Measurements from ENCODE around the gene ZRSR2.

ZRSR2 gene

DNA sequence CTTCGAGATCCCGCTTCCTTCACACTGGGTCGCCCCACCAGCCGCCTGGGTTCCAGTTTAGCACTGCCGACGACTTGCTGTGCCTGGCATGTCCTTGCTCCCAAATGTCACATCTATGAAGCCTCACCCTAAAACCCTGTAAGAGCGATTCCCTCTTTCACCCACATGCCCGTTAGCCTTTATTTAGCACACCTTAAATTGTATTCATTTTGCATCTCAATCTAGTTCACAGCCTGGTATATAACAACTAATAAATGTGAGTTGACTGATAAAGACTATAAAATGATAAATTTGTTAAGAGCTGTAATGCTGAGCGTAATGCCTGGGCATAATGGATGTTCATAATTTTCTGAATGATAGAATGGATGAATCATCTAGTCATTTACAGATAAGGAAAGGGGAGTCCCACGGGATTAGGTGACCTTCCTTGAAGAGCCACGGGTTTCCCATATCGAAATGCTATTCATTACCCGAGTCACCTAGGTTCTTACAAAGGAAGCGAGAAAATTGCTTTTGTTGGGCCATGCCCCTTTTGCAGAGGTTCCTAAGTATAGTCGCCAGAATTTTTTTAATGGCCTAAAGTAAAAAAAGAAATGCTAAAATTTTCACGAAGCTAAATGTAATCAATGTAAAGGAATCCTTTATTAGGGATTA lies 65.4 kb downstream of the ZRSR2 start:
- DNase-seq (ENCODE audit: low spot score): no peak
- TF ChIP-seq, protein P1, sequence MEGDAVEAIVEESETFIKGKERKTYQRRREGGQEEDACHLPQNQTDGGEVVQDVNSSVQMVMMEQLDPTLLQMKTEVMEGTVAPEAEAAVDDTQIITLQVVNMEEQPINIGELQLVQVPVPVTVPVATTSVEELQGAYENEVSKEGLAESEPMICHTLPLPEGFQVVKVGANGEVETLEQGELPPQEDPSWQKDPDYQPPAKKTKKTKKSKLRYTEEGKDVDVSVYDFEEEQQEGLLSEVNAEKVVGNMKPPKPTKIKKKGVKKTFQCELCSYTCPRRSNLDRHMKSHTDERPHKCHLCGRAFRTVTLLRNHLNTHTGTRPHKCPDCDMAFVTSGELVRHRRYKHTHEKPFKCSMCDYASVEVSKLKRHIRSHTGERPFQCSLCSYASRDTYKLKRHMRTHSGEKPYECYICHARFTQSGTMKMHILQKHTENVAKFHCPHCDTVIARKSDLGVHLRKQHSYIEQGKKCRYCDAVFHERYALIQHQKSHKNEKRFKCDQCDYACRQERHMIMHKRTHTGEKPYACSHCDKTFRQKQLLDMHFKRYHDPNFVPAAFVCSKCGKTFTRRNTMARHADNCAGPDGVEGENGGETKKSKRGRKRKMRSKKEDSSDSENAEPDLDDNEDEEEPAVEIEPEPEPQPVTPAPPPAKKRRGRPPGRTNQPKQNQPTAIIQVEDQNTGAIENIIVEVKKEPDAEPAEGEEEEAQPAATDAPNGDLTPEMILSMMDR (IDR thresholded peaks at IDR 0.05; ENCODE audit: extremely low read depth, insufficient read depth, missing control alignments): no peak
- in situ Hi-C loops (cut with MboI; ENCODE audit: low pct_unique_long_range_greater_than_20kb, low sequenced_read_pairs, unreplicated experiment): no loop called here

DNA sequence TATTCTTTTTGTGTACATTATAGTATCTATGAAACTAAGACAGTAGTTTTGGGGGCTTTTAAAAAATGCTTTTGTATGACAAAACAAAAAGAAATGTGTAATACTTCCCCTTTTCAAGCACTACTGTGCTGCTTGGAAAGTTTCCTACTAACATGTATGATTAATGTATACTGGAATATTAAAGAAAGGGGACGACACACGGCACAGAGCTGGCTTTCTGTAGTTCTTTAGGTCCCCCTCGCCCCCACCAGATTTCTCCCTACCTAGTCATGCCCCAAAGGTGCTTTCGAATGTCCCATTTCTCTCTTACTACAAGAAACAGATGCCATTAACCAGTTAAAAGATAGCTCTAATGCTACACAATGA lies 65.9 kb downstream of the ZRSR2 start:
- in situ Hi-C loops (cut with MboI; ENCODE audit: low pct_unique_long_range_greater_than_20kb, low sequenced_read_pairs, unreplicated experiment): no loop called here
- TF ChIP-seq, protein P1 (IDR thresholded peaks at IDR 0.05; ENCODE audit: extremely low read depth, insufficient read depth, missing control alignments): no peak
- no peak for DNase-seq (ENCODE audit: low spot score)

DNA sequence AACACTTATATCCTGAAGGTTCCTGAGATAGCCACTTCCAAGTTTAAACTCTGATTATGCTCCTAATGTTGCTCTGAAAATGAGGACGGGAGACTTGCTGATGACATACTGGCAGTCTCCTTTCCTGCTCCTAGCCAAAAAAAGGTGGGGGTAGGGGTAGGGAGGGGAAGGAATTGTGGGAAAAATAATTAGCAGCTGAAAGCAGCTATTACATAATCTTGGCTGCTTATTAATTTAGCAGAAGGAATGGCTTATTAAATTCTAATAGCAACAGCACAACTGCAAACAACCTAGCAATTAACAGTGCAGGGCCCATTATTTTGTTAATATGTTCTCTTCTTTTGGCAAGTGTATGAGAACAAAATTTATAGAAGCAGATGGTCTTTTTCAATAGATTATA lies 66.4 kb downstream of the ZRSR2 start:
- no peak for DNase-seq (ENCODE audit: low spot score)
- in situ Hi-C loops (cut with MboI; ENCODE audit: low pct_unique_long_range_greater_than_20kb, low sequenced_read_pairs, unreplicated experiment): no loop called here
- TF ChIP-seq, protein P1 (IDR thresholded peaks at IDR 0.05; ENCODE audit: extremely low read depth, insufficient read depth, missing control alignments): no peak

DNA sequence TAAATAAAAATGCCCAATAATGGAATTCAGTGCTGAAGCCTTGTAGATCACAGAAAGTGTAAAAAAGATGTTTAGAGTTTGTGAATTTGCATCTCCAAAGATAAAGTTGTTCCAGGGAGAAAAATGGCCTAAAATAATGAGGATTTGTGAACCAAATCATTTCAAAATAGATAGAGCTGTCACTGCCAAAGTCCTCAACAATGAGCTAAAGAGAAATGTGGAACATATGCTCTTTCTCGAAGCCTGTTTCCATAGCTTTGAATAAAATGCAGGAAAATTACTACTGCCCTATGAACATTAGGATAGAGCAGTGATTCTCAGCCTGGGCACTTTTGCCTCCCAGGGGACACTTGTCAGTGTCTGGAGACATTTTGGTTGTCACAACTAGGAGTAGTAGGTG lies 67.8 kb downstream of the ZRSR2 start:
- TF ChIP-seq, protein P1 (IDR thresholded peaks at IDR 0.05; ENCODE audit: extremely low read depth, insufficient read depth, missing control alignments): no peak
- in situ Hi-C loops (cut with MboI; ENCODE audit: low pct_unique_long_range_greater_than_20kb, low sequenced_read_pairs, unreplicated experiment): no loop called here

DNA sequence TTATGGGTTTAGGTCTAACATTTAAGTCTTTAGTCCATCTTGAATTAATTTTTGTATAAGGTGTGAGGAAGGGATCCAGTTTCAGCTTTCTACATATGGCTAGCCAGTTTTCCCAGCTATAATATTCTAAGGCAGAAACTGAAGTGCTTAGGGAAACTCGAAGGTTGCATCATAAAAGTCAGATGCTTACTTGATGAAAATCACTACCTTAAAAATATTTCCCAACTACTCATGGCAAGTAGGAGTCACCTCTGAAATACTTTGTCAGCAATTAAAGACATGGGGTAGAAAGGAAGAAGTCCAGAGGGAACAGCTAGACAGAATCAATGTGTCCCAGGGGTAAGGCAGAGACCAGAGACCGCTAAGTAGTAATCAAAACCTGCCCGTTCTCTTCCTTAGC lies 70.6 kb downstream of the ZRSR2 start:
- in situ Hi-C loops (cut with MboI; ENCODE audit: low pct_unique_long_range_greater_than_20kb, low sequenced_read_pairs, unreplicated experiment): no loop called here
- TF ChIP-seq, protein P1 (IDR thresholded peaks at IDR 0.05; ENCODE audit: extremely low read depth, insufficient read depth, missing control alignments): no peak
- DNase-seq (ENCODE audit: low spot score): no peak

More for the DNA sequence above, 67.8 kb downstream of the ZRSR2 start:
- no peak for DNase-seq (ENCODE audit: low spot score)

DNA sequence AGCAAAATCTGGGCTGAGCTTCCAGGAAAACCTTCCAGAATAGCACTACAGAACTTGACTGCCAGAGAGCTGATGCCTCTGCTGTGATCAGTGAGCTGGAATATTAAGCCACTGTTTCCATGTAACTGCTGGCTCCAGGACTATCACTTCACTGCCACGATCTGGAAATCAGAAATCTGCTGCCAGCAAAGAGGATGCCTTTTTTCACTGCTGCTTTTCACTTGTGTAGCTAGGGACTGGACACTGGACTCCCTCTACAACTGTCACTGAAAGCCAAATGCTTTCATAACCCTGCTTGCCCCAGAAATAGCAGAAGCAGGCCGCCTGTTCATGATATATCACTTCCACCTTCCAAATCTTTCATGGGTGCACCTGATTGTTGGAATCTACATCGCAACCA lies 73.7 kb downstream of the ZRSR2 start:
- TF ChIP-seq, protein P1 (IDR thresholded peaks at IDR 0.05; ENCODE audit: extremely low read depth, insufficient read depth, missing control alignments): no peak
- in situ Hi-C loops (cut with MboI; ENCODE audit: low pct_unique_long_range_greater_than_20kb, low sequenced_read_pairs, unreplicated experiment): no loop called here
- DNase-seq (ENCODE audit: low spot score): no peak
